GM21360 (cell line): ENCODE data around the gene EIF2S2.

ENCODE experiments used
- ATAC-seq: cut with Tn5 transposase; IDR thresholded peaks from one replicate; pipeline ENCODE4 v1.9.1; 2021; ENCODE audit warnings: mild to moderate bottlenecking, moderate library complexity; ENCODE audit not compliant: unreplicated experiment

Gene EIF2S2

DNA sequence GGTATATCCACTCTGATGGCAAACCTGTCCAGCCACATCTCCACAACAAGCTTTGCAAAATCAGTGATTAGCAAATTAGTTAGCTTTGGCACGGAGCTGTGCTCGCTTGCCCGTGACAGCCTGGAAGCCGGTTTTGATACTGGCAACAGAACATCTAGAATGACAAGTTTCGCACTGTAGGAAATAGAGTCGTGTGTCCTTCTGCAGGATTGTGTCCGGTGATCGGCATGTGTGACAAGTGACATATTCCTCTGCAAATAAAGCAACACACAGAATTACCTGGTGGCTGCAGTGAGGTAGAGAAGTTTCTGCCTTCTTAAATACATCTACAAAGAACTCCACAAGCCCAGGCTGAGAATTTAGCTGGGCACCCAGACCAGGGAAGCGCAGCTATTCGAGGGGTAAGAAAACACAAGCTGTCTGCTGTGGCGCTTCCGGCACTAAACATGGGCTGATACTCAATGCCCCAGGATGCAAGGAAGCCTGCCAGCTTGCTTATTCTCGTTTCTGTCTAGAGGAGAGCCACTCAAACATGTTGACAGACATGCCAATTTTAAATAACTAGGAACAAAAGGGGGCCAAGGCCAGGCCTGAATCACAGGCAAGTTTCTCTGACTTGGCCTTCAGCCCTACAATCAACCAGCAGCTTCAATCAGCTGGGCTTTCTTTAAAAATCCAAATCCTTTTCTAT is 22.2 kb downstream of the EIF2S2 start:
- ATAC-seq = no peak

DNA sequence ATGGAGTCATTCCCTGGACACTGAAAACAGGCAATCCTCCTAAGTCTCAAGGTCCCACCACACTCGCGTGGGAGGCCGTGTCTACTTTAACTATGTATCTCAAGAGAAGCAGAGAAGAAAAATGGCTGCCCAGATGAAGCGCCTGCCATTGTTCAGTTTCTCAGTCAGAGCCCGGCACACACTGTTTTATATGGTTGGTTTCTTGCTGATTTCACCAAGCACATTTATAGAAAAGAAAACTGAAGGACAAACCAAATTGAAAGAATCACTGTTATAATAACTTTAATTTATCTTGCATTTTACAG is 22.9 kb downstream of the EIF2S2 start:
- ATAC-seq = no peak

DNA sequence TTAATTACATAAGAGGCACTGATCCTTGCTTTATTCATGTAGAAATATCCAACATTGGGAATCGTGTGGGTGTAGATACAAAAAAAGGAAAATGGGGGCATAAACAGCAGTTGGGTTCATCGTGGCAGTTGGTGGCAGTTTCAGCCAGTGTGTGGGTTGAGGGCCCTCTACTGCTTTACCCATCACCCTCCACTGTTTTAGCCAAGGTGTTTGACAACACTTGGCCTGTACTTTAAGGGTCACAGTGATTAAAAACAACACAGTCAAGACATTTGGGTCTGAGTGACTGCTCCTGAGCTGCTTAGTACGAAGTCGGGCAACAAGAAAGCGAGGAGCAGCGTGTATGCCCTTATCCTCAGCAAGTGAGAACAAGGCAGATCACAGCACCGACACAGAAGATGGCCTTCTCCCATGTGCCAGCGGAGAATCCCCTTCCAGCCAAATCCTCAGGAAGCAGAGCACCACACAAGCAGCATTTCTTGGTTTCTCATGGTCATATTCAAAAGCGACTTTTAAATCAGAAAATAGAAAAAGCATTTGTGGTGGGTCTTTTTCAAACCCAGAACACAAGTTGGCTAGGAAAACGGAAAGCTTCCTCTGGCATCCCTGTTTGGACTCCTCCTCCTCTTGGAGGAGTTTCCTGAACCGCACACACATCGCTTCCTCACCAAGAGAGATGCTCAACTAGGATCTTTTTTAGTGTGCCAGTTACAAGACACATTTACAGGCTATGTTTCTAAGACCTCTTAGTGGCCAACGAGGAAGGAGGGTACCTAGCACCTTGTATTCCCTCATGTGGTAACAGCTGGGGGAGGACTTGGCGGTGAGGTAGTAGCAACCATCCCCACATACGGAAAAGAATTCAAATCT is 23.5 kb downstream of the EIF2S2 start:
- no peak for ATAC-seq

DNA sequence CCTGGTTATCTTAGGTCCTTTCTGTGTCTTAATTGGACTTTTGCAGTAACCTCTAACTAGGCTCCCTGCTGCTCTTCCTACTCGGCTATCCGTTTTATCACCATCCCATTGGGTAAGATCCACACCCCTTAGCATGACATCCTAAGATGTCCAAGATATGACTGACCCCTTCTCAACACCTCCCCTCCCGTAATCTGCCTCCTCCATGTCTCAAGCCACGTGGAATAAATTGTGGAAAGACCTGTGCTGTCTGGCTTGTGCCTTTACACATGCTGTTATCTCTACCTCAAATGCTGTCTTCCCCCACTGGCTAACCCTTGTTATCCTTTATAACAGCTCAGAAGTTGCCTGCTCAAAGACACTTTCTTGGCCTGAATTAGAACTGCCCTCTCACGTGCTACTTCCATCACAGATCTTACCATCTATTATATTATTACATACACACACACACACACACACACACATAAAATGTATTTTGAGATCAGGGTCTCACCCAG is 26.5 kb downstream of the EIF2S2 start:
- ATAC-seq = no peak

DNA sequence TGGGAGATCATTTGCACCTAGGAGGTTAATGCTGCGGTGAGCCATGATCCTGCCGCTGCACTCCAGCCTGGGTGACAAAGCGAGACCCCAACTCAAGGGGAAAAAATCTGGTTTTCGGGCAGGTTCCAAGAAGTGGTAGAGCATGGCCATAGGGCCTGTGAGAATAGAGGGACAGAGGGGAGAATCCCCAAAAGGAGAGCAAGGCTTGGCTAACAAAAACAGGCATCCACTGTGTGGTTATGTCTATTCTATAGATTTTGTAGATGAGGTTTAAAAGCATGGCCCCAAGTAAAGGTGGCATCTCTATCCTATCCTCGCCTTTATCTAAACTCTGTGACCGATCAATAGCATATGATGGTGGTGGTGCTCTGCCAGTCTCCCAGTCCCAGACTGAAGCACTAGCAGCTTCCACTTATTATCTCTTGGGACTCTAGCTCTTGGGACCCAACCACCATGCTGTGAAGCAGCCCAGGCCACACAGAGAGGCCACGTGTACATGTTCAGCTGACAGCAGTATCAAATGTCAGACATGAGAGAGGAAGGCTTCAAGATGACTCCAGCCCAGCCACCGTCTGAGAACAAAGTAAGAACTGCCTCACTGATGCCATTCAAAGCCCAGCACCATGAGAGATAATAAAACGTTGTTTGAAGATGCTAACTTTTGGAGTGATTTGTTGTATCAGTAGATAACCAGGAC is 27.7 kb downstream of the EIF2S2 start:
- no peak for ATAC-seq

DNA sequence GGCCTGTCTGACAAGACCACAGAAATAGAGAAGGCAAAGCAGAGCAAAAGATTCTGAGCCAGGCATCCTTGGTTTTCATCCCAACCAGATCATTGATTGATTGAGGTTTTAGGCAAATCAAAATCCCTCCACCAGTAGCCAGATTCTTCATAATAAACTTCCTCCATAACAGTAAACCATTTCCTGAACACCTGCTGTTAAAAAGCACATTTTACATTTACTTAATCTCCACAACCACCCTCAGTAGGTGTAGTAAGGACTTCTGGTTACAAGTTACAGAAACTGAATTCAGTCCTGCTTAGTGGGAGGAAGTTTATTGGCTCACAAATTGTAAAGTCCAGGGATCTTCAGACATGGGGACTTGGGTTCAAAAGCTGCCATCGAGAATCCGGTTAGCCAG is 28.3 kb downstream of the EIF2S2 start:
- no peak for ATAC-seq

DNA sequence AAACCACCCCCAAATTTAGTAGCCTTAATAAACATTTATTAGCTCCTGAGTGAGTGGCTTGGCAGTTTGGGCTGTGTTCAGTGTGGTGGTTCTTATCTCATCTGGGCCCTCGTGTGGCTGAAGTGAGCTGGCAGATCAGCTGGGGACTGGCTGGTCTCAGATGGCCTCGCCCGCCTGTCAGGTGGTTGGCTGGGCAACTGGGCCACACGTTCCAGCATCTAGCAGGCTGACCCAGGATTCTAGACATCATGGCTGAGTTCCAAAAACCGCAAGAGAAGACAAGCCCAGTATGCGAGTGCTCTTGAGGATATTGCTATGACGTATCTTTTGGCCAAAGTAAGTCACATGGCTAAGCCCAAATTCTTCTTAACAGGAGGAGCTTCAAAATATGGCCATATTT is 28.9 kb downstream of the EIF2S2 start:
- ATAC-seq = no peak

DNA sequence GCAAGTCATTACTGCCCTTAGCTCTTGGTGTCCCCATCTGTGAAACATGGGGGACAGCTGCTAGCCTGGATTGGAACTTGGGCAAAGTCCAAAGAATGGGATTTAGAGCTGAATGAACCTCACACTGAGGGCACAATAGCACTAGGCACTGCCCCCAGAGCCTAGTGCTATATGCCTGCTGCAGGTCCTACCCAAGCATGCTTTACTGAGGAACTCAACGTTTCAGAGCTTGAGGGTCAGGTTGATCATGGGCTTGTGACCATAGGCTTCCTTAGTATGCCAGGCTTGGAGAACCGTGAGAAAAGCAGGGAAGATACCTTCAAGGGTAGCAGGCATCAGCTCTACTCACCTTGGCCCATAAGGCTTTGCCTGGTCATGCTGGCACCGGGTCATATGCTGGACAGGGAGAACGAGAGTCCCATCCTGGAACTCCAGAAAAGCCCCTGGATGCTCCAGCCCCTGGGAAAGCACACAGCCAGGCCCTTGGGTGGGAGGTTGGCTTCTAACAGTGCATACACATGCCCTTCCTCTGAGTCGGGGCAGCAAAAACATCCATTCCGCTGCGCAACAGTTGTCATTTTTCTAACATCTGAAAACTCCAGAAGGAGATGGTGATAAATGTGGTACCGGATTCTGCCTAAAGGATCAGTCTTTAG is 29.7 kb downstream of the EIF2S2 start:
- no peak for ATAC-seq

DNA sequence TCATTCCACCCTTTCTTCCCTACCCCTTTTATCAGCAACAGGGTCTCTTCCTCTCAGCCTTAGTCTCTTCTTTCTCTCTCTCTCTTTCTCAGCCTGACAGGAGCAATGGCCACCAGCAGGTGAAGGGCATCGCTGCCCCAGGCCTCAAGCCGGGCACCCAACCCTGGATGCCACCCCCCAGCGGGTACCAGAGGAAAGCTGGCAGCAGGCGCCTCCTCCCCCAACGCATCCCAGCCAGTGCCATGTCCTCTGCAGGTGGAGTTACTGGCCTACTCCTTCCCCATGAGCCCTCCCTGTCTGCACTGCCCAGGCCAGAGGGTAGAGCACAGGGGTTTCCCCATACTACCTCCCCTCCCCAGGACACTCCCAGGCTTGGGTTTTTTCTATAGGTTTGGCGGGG is 32.2 kb downstream of the EIF2S2 start:
- no peak for ATAC-seq

DNA sequence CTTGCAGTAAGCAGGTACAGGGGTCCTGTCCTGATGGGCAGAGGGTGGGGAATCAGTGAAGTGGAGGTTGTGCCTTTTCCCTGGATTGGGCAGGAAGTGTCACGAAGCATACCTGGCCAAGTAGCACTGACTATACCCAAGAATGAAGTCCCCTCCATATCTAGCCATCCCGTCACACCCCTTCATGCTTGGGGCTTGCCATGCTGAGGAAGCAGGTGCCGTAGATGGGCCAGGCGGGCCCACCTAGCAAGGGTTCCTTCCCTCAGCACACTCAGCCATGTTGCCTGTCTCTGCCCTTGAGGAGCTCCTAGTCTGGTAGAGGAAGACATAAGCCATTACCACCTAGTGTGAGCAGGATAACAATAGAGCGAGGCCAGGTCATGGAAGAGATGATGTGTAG is 33.5 kb downstream of the EIF2S2 start:
- no peak for ATAC-seq

DNA sequence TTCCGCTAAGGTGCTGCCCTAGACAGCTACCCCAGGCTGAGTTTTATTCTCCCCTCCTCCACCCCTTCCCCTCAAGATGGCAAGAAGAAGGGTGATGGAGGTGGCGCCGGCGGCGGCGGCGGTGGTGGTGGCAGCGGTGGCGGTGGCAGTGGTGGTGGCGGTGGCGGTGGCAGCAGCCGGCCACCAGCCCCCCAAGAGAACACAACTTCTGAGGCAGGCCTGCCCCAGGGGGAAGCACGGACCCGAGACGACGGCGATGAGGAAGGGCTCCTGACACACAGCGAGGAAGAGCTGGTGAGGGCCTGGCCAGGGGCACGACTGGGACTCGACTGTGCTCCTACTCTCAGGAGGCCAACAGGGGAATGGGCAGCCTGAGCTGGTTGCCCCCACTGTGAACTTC is 35.1 kb downstream of the EIF2S2 start:
- ATAC-seq = no peak

DNA sequence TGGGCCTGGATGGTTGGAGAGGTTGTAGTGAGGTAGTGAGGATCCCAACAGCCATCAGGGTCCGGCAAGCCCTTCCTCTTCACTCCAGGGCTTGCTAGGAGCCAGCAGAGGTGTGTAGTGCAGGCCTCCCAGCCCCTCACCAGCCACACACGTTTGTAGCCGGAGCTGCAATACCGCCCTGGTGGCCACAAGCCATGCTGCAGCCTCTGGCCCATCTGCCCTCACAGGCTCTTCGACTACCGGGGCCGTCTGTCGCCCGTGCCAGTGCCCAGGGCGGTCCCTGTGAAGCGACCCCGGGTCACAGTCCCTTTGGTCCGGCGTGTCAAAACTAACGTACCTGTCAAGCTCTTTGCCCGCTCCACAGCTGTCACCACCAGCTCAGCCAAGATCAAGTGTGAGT is 36.4 kb downstream of the EIF2S2 start:
- no peak for ATAC-seq

DNA sequence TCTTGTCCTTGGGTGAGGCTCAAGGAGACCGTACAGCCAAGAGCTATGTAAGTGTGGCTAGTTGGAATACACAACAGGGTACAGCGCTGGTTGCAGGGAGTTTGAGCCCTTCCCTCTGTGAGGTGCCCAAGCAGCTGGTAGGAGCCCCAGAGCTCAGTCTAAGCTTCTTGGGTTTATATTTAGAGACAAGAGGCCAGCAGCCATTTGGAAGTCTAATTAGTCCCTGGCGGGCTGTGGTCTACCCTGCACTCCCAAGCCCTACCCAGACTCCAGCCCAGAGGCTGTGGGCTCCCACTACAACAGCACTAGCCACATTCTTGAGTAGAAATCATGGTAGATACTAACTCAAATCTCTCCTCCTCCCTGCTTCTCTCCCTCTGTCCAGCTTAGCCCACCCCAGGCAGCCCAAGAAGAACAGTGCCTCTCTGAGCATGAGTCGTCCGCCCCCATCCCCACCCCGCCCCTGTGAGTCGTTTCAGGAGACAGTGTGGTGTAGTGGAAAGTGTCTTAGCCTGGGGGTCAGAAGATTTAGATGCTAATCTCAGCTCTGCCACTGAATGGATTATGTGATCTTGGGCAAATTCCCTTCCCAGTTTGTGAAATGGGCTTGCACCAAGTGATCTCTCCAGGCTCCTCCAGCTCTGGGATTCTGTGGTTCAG is 37.8 kb downstream of the EIF2S2 start:
- ATAC-seq = no peak

DNA sequence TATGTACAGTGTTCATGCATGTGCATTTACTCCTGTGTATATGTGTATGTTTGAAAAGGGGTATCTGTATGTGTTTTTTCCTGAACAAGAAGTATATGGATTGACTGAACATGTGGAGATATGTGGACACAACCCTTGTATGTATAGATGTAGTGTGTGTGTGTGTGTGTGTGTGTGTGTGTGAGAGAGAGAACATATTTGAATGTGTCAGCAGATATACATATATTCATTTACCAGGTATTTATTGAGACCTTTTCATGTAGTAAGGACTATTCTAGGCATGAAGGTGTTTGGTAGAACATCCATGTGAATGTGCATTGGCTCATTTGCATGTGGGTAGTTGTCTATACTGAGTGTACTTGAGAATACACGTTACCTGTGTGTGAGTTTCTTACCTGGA is 39.3 kb downstream of the EIF2S2 start:
- ATAC-seq = no peak

DNA sequence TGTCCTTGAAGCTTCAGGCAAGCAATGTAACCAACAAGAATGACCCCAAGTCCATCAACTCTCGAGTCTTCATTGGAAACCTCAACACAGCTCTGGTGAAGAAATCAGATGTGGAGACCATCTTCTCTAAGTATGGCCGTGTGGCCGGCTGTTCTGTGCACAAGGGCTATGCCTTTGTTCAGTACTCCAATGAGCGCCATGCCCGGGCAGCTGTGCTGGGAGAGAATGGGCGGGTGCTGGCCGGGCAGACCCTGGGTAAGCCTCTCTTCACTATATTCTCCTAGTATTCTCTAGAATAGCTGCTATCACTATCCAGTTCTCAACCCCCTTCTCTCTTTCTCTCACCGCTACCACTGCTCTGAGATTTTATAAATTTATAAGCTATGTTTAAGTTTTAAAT is 40.0 kb downstream of the EIF2S2 start:
- no peak for ATAC-seq

DNA sequence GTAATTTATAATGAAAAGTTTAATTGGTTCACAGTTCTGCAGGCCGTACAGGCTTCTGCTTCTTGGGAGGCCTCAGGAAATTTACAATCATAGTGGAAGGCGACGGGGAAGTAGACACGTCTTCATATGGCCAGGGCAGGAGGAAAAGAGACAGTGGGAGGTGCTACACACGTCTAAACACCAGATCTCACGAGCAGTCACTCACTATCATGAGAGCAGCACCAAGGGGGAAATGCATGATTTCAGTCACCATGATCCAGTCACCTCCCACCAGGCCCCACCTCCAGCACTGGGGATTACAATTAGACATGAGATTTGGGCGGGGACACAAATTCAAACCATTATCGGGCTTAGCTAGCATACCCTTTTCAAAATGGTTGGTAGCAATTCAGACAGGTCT is 41.2 kb downstream of the EIF2S2 start:
- ATAC-seq = no peak

DNA sequence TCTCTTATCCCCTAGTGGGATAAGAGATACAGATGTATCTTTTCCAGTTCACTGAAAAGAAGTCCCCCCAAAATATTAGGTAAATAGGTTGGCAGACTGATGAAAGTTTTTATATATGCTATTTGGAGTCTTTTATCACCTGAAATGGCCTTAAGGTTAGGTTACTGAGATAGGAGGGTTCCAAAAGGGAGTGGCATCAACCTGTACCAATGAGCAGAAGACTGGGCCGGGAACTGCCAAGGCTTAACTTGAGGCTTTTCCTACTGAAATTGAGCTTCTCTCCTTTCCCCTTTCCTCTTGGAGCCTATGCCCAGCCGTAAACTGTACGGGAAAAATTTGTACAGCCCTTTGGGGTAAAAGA is 42.0 kb downstream of the EIF2S2 start:
- ATAC-seq = no peak

DNA sequence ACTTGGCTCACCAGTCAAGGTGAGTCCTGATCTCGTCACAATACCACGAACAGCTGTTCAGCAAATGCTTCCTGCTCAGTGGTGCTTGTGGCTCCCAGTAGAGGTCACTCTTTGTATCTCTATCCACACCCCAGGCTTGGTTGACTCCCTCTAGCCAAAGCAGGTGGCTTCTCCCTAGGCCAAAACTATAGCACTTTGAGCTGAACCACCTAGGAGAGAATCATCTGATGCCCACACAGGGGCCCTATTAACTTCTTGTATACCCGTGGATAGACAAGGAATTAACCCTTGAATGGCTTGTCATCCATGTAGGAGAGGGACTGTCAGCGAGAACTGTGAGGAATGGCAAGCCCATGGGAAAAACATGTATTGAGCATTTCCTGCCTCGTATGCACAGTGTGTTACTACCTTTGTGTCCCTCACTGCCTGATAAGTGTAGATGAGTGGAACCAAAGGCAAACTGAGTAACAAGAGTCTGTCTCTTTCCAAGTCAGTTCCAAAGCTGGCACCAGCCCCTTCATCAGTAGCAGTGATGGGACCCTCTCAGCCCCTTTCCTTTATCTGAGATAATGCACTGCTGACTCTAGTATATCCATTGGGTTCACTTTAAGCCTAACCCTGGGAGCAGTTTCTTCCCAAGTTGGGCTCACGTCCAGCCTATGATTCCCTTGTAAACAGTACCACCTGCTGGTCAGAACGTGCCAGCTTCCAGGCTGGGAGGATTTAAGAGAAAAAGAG is 42.5 kb downstream of the EIF2S2 start:
- peak; percentile 64 for ATAC-seq

DNA sequence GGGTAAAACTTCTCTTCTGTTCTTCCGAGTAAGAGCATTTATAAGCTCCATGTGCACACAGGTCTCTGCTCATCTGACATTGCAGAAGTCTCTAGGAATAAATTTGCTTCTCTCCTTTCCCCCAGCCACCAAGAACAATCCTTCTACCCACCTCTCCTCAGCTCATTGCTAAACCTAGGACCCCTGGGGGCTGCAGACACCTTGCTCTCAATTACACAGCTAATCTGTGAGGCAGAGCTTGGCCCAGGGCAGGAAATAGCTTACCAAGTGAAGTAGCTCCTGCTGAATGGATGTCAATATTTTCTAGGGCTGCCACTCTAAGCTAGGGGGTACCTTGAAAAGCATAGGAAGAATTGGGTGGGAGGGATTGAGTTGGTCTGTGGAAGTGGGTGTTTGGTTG is 44.0 kb downstream of the EIF2S2 start:
- no peak for ATAC-seq

DNA sequence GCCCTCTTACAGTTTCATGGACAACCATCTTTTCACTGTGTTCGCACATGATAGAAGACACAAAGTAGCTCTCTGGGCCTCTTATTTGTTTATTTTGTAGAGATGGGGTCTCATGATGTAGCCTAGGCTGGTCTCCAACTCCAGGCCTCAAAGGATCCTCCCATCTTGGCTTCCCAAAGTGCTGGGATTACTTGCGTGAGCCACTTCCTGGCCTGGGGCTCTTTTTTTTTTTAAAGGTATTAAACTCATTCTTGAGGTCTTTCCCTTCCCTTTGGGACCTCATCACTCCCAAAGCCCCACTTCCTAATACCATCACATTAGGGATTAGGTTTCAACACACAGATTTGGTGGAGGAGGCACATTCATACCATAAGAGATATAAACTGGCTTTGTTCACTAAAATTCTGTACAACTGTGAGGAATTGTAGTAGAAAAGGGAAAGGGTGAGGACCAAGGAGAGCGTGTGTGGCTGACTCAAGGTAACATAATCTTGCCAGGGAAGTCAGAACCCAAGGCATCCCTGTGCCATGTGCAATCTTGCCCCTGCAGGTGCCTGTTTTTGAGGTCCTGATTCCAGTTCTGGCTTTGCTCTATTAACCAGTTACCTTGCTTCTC is 45.5 kb downstream of the EIF2S2 start:
- ATAC-seq = no peak
